ENCODE measurements around the gene AP1M2.
"Not testable (repeated sequence)": the region's sequence is repeated elsewhere in the genome, so short reads cannot be mapped to it uniquely, and the experiment has no call there.

Gene AP1M2

GRCh38 chr19:10539016-10539415 is 48.1 kb downstream of the AP1M2 start:
- not testable (repeated sequence) for DNase-seq

- no peak for DNase-seq
Observed at GRCh38 chr19:10538204-10538983, 48.7 kb downstream of the AP1M2 start.

GRCh38 chr19:10537668-10538067 is 49.4 kb downstream of the AP1M2 start:
- DNase-seq, result no peak

- no peak for DNase-seq
Observed at GRCh38 chr19:10535613-10536012, 51.5 kb downstream of the AP1M2 start.

GRCh38 chr19:10533646-10534386 is 53.3 kb downstream of the AP1M2 start:
- DNase-seq, result no peak

- DNase-seq, result no peak
Observed at GRCh38 chr19:10532457-10532856, 54.7 kb downstream of the AP1M2 start.

GRCh38 chr19:10526887-10527286 is 60.2 kb downstream of the AP1M2 start:
- DNase-seq, result not testable (repeated sequence)

- no peak for DNase-seq
Observed at GRCh38 chr19:10525636-10526035, 61.5 kb downstream of the AP1M2 start.

- no peak for DNase-seq
Observed at GRCh38 chr19:10523135-10523636, 63.9 kb downstream of the AP1M2 start.

Measured in right kidney (tissue), 1 donor.